ENCODE results near the gene CCL11. TPM values are rescaled to one million over a fixed set of nuclear protein-coding genes. Genes with fewer than 3 reads are reported as not detected.
"Not testable (repeated sequence)": the region's sequence is repeated elsewhere in the genome, so short reads cannot be mapped to it uniquely, and the experiment has no call there.

The CCL11 gene
- total and polyA plus RNA-seq, 3 experiments from 2014 or later, result not detected

DNA sequence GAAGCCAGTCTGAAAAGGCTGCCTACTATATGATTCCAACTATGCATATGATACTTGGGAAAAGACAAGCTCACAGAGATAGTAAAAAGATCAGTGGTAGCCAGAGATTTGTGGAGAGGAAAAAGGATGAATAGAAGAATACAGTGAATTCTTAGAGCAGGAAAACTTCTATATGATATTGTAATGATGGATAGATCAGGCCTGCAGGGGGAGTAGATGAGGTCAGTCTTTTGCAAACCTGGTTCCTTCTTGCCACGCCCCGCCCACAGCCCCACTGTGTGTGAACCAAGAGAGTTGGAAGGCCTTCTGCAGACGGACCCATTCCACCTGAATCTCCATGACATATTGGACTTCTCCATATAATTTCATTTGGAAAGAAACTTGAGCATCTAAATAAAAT is 32.9 kb downstream of the CCL11 start:
- no peak overlapping the region for H3K4me3 Mint-ChIP-seq
- POLR2A ChIA-PET, result no interaction called here
- H3K27me3 ChIP-seq (ENCODE audit: insufficient read depth, low read length, poor library complexity, severe bottlenecking), result no peaks in the 10 kb centered on the region
- no peaks in the 10 kb centered on the region for H3K4me1 ChIP-seq (ENCODE audit: insufficient read depth, low read length)
- H3K36me3 ChIP-seq (ENCODE audit: insufficient read depth, low read length), result no peaks in the 10 kb centered on the region
- H3K27ac ChIP-seq (ENCODE audit: low read depth, low read length), result no peak overlapping the region
- H3K36me3 Mint-ChIP-seq, result no peaks in the 10 kb centered on the region
- CTCF ChIA-PET, result no interaction called here
- peaks cover 7 to 23% of the 10 kb centered on the region in 2 donors for H3K27me3 Mint-ChIP-seq
- H3K4me1 Mint-ChIP-seq, result no peaks in the 10 kb centered on the region
- no peak overlapping the region for H3K27ac Mint-ChIP-seq
- no peak overlapping the region for H3K4me3 ChIP-seq (ENCODE audit: low read length)
- no peaks in the 10 kb centered on the region for H3K9me3 Mint-ChIP-seq
- no peak for DNase-seq
- H3K9me3 ChIP-seq (ENCODE audit: low read length), result no peaks in the 10 kb centered on the region

DNA sequence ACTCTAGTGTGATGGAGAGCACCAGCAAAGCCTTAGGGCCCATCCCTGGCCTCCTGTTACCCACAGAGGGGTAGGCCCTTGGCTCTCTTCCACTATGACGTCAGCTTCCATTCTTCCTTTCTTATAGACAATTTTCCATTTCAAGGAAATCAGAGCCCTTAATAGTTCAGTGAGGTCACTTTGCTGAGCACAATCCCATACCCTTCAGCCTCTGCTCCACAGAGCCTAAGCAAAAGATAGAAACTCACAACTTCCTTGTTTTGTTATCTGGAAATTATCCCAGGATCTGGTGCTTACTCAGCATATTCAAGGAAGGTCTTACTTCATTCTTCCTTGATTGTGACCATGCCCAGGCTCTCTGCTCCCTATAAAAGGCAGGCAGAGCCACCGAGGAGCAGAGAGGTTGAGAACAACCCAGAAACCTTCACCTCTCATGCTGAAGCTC is 33.5 kb downstream of the CCL11 start, which contains the start of gene CCL8:
CCL8 (plus strand) TSS at position 397 of the 445 bp plus-strand sequence. CDS start 67 bp downstream, outside the sequence.
- Histone ChIP-seq H3K36me3 (ENCODE audit: insufficient read depth, low read length) (no peaks in the 10 kb centered on the region), H3K27ac (ENCODE audit: low read depth, low read length) (no peak within 1 kb of the TSS), H3K27me3 (ENCODE audit: insufficient read depth, low read length, poor library complexity, severe bottlenecking) (no peaks in the 10 kb centered on the region), H3K4me3 (ENCODE audit: low read length) (no peak within 1 kb of the TSS), H3K9me3 (ENCODE audit: low read length) (no peaks in the 10 kb centered on the region), H3K4me1 (ENCODE audit: insufficient read depth, low read length) (no peaks in the 10 kb centered on the region)
- no peak for DNase-seq
- no peak within 1 kb of the TSS for H3K27ac Mint-ChIP-seq
- no peaks in the 10 kb centered on the region for H3K4me1 Mint-ChIP-seq
- H3K9me3 Mint-ChIP-seq, result peaks cover 0 to 4% (median 0%) of the 10 kb centered on the region in 5 donors
- ChIA-PET POLR2A (no interaction called here), CTCF (no interaction called here)
- no peaks in the 10 kb centered on the region for H3K36me3 Mint-ChIP-seq
- H3K27me3 Mint-ChIP-seq, result peaks cover 6 to 17% of the 10 kb centered on the region in 2 donors
- no peak within 1 kb of the TSS for H3K4me3 Mint-ChIP-seq

DNA sequence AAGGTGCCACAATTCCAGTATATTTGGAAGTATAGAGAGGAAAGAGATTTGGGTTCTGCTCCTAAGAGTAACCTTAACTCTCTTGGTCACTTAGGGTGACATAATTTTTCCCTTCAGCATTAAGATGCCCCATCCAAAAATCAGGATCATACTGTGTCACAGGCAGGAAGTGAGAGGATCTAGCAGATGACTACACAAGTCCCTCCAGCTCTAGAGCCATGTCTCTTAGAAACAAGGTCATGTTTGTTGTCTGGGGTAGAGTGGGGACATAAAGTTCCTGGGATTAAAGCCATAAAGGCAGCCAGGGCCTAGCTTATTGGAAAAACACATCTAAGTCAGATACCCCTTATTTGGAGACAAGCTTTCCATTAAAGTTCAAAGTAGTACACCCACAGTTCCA is 36.4 kb downstream of the CCL11 start:
- Histone ChIP-seq H3K27ac (ENCODE audit: low read depth, low read length) (no peak overlapping the region), H3K36me3 (ENCODE audit: insufficient read depth, low read length) (no peaks in the 10 kb centered on the region), H3K4me3 (ENCODE audit: low read length) (no peak overlapping the region), H3K9me3 (ENCODE audit: low read length) (no peaks in the 10 kb centered on the region), H3K4me1 (ENCODE audit: insufficient read depth, low read length) (no peaks in the 10 kb centered on the region), H3K27me3 (ENCODE audit: insufficient read depth, low read length, poor library complexity, severe bottlenecking) (no peaks in the 10 kb centered on the region)
- Mint-ChIP-seq H3K27me3 (peaks cover 3 to 17% of the 10 kb centered on the region in 2 donors), H3K4me3 (no peak overlapping the region), H3K27ac (no peak overlapping the region), H3K4me1 (no peaks in the 10 kb centered on the region), H3K9me3 (peaks cover 8 to 22% (median 10%) of the 10 kb centered on the region in 5 donors), H3K36me3 (peaks cover 0 to 5% (median 0%) of the 10 kb centered on the region in 3 donors)
- ChIA-PET POLR2A (no interaction called here), CTCF (no interaction called here)
- DNase-seq, result no peak

- CTCF ChIA-PET; H3K4me3 Mint-ChIP-seq; POLR2A ChIA-PET; H3K9me3 ChIP-seq (ENCODE audit: low read length); H3K27ac Mint-ChIP-seq; H3K36me3 ChIP-seq (ENCODE audit: insufficient read depth, low read length); H3K27ac ChIP-seq (ENCODE audit: low read depth, low read length); H3K4me1 ChIP-seq (ENCODE audit: insufficient read depth, low read length); H3K4me1 Mint-ChIP-seq; H3K4me3 ChIP-seq (ENCODE audit: low read length); H3K36me3 Mint-ChIP-seq; H3K27me3 ChIP-seq (ENCODE audit: insufficient read depth, low read length, poor library complexity, severe bottlenecking); DNase-seq: not testable (repeated sequence)
- H3K9me3 Mint-ChIP-seq, result peaks cover 8 to 22% (median 10%) of the 10 kb centered on the region in 5 donors
- H3K27me3 Mint-ChIP-seq, result peaks cover 6 to 34% of the 10 kb centered on the region in 2 donors
Observed at GRCh38 chr17:34327580-34327979, 42.0 kb downstream of the CCL11 start.

- H3K36me3 ChIP-seq (ENCODE audit: insufficient read depth, low read length), result no peaks in the 10 kb centered on the region
- H3K27me3 ChIP-seq (ENCODE audit: insufficient read depth, low read length, poor library complexity, severe bottlenecking), result peaks cover 3% of the 10 kb centered on the region
- H3K4me1 ChIP-seq (ENCODE audit: insufficient read depth, low read length), result no peaks in the 10 kb centered on the region
- no peaks in the 10 kb centered on the region for H3K36me3 Mint-ChIP-seq
- H3K27ac ChIP-seq (ENCODE audit: low read depth, low read length), result no peak overlapping the region
- no peaks in the 10 kb centered on the region for H3K9me3 ChIP-seq (ENCODE audit: low read length)
- DNase-seq, result no peak
- no peak overlapping the region for H3K4me3 Mint-ChIP-seq
- ChIA-PET POLR2A (no interaction called here), CTCF (no interaction called here)
- peaks cover 35 to 69% of the 10 kb centered on the region in 2 donors for H3K27me3 Mint-ChIP-seq
- no peak overlapping the region for H3K4me3 ChIP-seq (ENCODE audit: low read length)
- no peaks in the 10 kb centered on the region for H3K4me1 Mint-ChIP-seq
- peaks cover 0 to 6% (median 3%) of the 10 kb centered on the region in 5 donors for H3K9me3 Mint-ChIP-seq
- no peak overlapping the region for H3K27ac Mint-ChIP-seq
Observed at GRCh38 chr17:34337701-34338100, 52.2 kb downstream of the CCL11 start.

Other genes starting within 250 kb of the CCL11 start
- gene CCL2, start 30.5 kb upstream of the CCL11 start, total RNA-seq, result 1 to 10 TPM; 5.5 to 6.6 TPM
- not detected for gene CCL2, start 30.5 kb upstream of the CCL11 start, polyA plus RNA-seq
- gene CCL7, start 15.5 kb upstream of the CCL11 start, total RNA-seq, result not detected
- gene CCL7, start 15.5 kb upstream of the CCL11 start, polyA plus RNA-seq, result not detected
- not detected for gene CCL8, start 33.7 kb downstream of the CCL11 start, total RNA-seq
- gene CCL8, start 33.7 kb downstream of the CCL11 start, polyA plus RNA-seq, result not detected
- gene CCL13, start 70.7 kb downstream of the CCL11 start, total RNA-seq, result not detected
- not detected for gene CCL13, start 70.7 kb downstream of the CCL11 start, polyA plus RNA-seq
- gene CCL1, start 77.5 kb downstream of the CCL11 start, total RNA-seq, result 10 to 100 TPM; 52.8 to 55.3 TPM
- gene CCL1, start 77.5 kb downstream of the CCL11 start, polyA plus RNA-seq, result not detected

Measured in CD8-positive, alpha-beta memory T cell (primary cell).